Fibroblast of lung (primary cell): ENCODE results near the gene SLIT1.

Experiments
- EZH2 ChIP-seq: IDR thresholded peaks from 2 replicates; pipeline ENCODE4 v1.5.1; 2012; ENCODE audit warnings: low read length, control low read depth, mild to moderate bottlenecking; ENCODE audit errors: missing control alignments
- TF ChIP-seq, protein P1 (sequence below), 2 donors: IDR thresholded peaks in 1 of 2; conservative IDR thresholded peaks in 1 of 2; 1 replicate in 1 of 2; 2 replicates in 1 of 2; pipeline ENCODE4 v1.5.1; 2011 to 2012; ENCODE audit warnings: low read length in 2 of 2, control low read depth in 1 of 2, inconsistent platforms in 1 of 2, low read depth in 1 of 2, mild to moderate bottlenecking in 1 of 2

- TF ChIP-seq, protein P1, sequence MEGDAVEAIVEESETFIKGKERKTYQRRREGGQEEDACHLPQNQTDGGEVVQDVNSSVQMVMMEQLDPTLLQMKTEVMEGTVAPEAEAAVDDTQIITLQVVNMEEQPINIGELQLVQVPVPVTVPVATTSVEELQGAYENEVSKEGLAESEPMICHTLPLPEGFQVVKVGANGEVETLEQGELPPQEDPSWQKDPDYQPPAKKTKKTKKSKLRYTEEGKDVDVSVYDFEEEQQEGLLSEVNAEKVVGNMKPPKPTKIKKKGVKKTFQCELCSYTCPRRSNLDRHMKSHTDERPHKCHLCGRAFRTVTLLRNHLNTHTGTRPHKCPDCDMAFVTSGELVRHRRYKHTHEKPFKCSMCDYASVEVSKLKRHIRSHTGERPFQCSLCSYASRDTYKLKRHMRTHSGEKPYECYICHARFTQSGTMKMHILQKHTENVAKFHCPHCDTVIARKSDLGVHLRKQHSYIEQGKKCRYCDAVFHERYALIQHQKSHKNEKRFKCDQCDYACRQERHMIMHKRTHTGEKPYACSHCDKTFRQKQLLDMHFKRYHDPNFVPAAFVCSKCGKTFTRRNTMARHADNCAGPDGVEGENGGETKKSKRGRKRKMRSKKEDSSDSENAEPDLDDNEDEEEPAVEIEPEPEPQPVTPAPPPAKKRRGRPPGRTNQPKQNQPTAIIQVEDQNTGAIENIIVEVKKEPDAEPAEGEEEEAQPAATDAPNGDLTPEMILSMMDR (conservative IDR thresholded peaks at IDR 0.05 in 1 of 2, IDR thresholded peaks at IDR 0.05 in 1 of 2; ENCODE audit: low read depth in 1 of 2, low read length in 2 of 2): no peak
- no peak for TF ChIP-seq EZH2
Observed at GRCh38 chr10:96987842-96988175, 197.9 kb downstream of the SLIT1 start.
